K562 (cell line): Measurements from ENCODE around the gene FKBP7. TPM values are rescaled to one million over a fixed set of nuclear protein-coding genes. Genes with fewer than 3 reads are reported as not detected.

Experiments
- ATAC-seq: fragments of 200-7000 bp; cut with Tn5 transposase; 3 replicates; pipeline ENCODE4 v1.9.1; 2020; ENCODE audit warnings: moderate library complexity
- BruUV-seq: library from RNA; stranded (reverse); fragments of 400-500 nt; replicated peaks from 2 replicates; lab custom pipeline; 2021; lab: Mats Ljungman, UMichigan
- CTCF ChIA-PET: fragments of 300-600 bp; formaldehyde crosslinking; extraction: SDS; loops from one replicate; lab custom pipeline; 2021; ENCODE audit warnings: low intra/inter-chr PET ratio; lab: Yijun Ruan, JAX
- POLR2A ChIA-PET: fragments of 300-600, 350-650 bp; sonication (Branson Sonifier 250); formaldehyde crosslinking; extraction: SDS; loops from one replicate; lab custom pipeline; 2021; ENCODE audit warnings: antibody characterized with exemption, inconsistent platforms; lab: Yijun Ruan, JAX
- DNase-seq, 4 experiments: peaks; one replicate each; pipeline versions ENCODE4 v3.0.0 to v3.0.0-alpha.2; 2011 to 2018; ENCODE audit warnings: low spot score in 3 of 4, mixed read lengths in 3 of 4; ENCODE audit errors: extremely low read depth in 1 of 4
- FAIRE-seq: peaks from 2 replicates; lab custom pipeline; 2011; peaks lifted over from hg19 to GRCh38; lab: Jason Lieb, UNC
- H2AFZ ChIP-seq: 2 replicates; pipeline ENCODE4 v1.6.0; 2011; ENCODE audit warnings: low read depth, low read length, control low read depth, inconsistent platforms
- H3K27ac ChIP-seq: fragments of 200-600 bp; 3 replicates; pipeline ENCODE4 v1.8.0; 2011; ENCODE audit warnings: low read depth, mild to moderate bottlenecking, control low read depth, inconsistent platforms, low read length, moderate library complexity, mixed read lengths; ENCODE audit errors: extremely low read depth
- H3K27me3 ChIP-seq, 2 experiments: fragments of 300-600 bp in 1 of 2; 2 replicates in 1 of 2; 3 replicates in 1 of 2; pipeline versions ENCODE4 v1.6.0 to v1.8.0; 2011; ENCODE audit warnings: inconsistent platforms in 2 of 2, low read length in 2 of 2, mild to moderate bottlenecking in 1 of 2, mixed read lengths in 1 of 2, moderate library complexity in 1 of 2; ENCODE audit not compliant: control insufficient read depth in 2 of 2, insufficient read depth in 2 of 2
- H3K36me3 ChIP-seq: fragments of 300-600 bp; 3 replicates; pipeline ENCODE4 v1.8.0; 2011; ENCODE audit warnings: mild to moderate bottlenecking, low read length, inconsistent platforms; ENCODE audit not compliant: control insufficient read depth, insufficient read depth
- H3K4me1 ChIP-seq, 2 experiments: fragments of 200-600 bp in 1 of 2; replicated peaks in 1 of 2; 2 replicates in 1 of 2; 3 replicates in 1 of 2; pipeline versions ENCODE4 v1.5.1 to v1.8.0; 2011; ENCODE audit warnings: inconsistent platforms in 2 of 2, low read length in 2 of 2, mild to moderate bottlenecking in 1 of 2, mixed read lengths in 1 of 2, moderate library complexity in 1 of 2; ENCODE audit not compliant: control insufficient read depth in 2 of 2, insufficient read depth in 2 of 2
- H3K4me2 ChIP-seq: 2 replicates; pipeline ENCODE4 v1.6.1; 2011; ENCODE audit warnings: low read length, control low read depth, inconsistent platforms, mixed read lengths; ENCODE audit not compliant: insufficient read depth
- H3K4me3 ChIP-seq: fragments of 200-600 bp; sonication (generic), shearing (Covaris generic); 2 replicates; pipeline ENCODE4 v1.5.1; 2016; ENCODE audit warnings: control low read depth, inconsistent platforms
- H3K79me2 ChIP-seq: fragments of 200-600 bp; 3 replicates; pipeline ENCODE4 v1.8.0; 2011; ENCODE audit warnings: low read length, inconsistent platforms; ENCODE audit not compliant: control insufficient read depth, insufficient read depth
- H3K9ac ChIP-seq, 2 experiments: 2 replicates each; pipeline versions ENCODE4 v1.6.0 to v1.6.1; 2011; ENCODE audit warnings: low read depth in 2 of 2, low read length in 2 of 2, control low read depth in 1 of 2, inconsistent platforms in 1 of 2, mild to moderate bottlenecking in 1 of 2, mixed read lengths in 1 of 2; ENCODE audit not compliant: insufficient read depth in 1 of 2
- H3K9me1 ChIP-seq: one replicate; pipeline ENCODE4 v1.6.0; 2011; ENCODE audit warnings: inconsistent platforms, mild to moderate bottlenecking, low read length, moderate library complexity; ENCODE audit not compliant: control insufficient read depth, insufficient read depth
- H3K9me3 ChIP-seq: replicated peaks from 2 replicates; pipeline ENCODE4 v1.5.1; 2011; ENCODE audit warnings: low read depth, low read length, inconsistent platforms; ENCODE audit not compliant: control insufficient read depth, insufficient read depth
- H4K20me1 ChIP-seq: replicated peaks from 2 replicates; pipeline ENCODE4 v1.6.1; 2011; ENCODE audit warnings: low read length, inconsistent platforms, mixed read lengths; ENCODE audit not compliant: control insufficient read depth, insufficient read depth
- BCOR ChIP-seq: fragments of 450-650 bp; IDR thresholded peaks from 2 replicates; pipeline ENCODE4 v1.6.1; 2016
- C11orf30 ChIP-seq: fragments of 450-650 bp; IDR thresholded peaks from 2 replicates; pipeline ENCODE4 v1.6.1; 2016; ENCODE audit warnings: low read depth, mild to moderate bottlenecking
- ETV5 ChIP-seq: sonication (generic); formaldehyde crosslinking; IDR thresholded peaks from 2 replicates; pipeline ENCODE4 v1.4.0; 2020; ENCODE audit warnings: low read depth, mild to moderate bottlenecking, missing genetic modification reagents
- FIP1L1 ChIP-seq: fragments of 200-400 bp; formaldehyde crosslinking; IDR thresholded peaks from 2 replicates; pipeline ENCODE4 v1.6.1; 2018; ENCODE audit warnings: mild to moderate bottlenecking, low read depth, low read length; ENCODE audit not compliant: poor library complexity, severe bottlenecking
- FOXP1 ChIP-seq: sonication (generic); formaldehyde crosslinking; IDR thresholded peaks from 2 replicates; pipeline ENCODE4 v1.8.0; 2022; ENCODE audit warnings: mild to moderate bottlenecking, missing genetic modification reagents
- PREB ChIP-seq: sonication (generic); formaldehyde crosslinking; IDR thresholded peaks from 2 replicates; pipeline ENCODE4 v1.8.1; 2023; ENCODE audit warnings: mild to moderate bottlenecking, missing genetic modification reagents
- SRF ChIP-seq, 2 experiments: fragments of 250-450, 450-650 bp in 1 of 2; sonication (Bioruptor Pico) in 1 of 2; sonication (generic) in 1 of 2; formaldehyde crosslinking; IDR thresholded peaks; 2 replicates each; pipeline versions ENCODE4 v1.5.0 to v1.5.1; 2020 to 2022; ENCODE audit warnings: mild to moderate bottlenecking in 1 of 2, missing genetic modification reagents in 1 of 2
- ZNF316 ChIP-seq: fragments of 450-650 bp; IDR thresholded peaks from 2 replicates; pipeline ENCODE4 v1.6.1; 2016
- WGBS: fragments of 100-300 bp; shearing (Covaris generic); methylation state at CpG from one replicate; pipeline ENCODE4 v1.1.6; 2016; ENCODE audit warnings: low coverage, mixed read lengths; ENCODE audit not compliant: insufficient coverage; ENCODE audit errors: missing lambda C conversion rate; 5-methylcytosine and 5-hydroxymethylcytosine counted together
- in situ Hi-C: fragments of 300-500 bp; cut with MboI; formaldehyde crosslinking; loops from 4 replicates; pipeline ENCODE4 v1.15.0; 2018; ENCODE audit warnings: inconsistent platforms, mixed read lengths
- intact Hi-C: fragments of 100-400 bp; cut with micrococcal nuclease; formaldehyde crosslinking; loops from 2 replicates; pipeline ENCODE4 v1.14.2; 2022
- polyA plus RNA-seq, 8 experiments: library from polyadenylated mRNA; depleted of rRNA in 4 of 8; stranded (reverse) in 5 of 8; unstranded in 3 of 8; fragments of >200 nt; fragmentation: Nextera tagmentation in 2 of 8; fragmentation: Illumina TruSeq in 1 of 8; extraction: Ambion mirVana in 2 of 8; extraction: Trizol in 1 of 8; gene quantifications; 2 replicates each; pipeline versions ENCODE4 v1.2.1 to v1.2.3, GENCODE V29; 2011 to 2014; ENCODE audit warnings: inconsistent platforms in 1 of 8, missing spikeins in 1 of 8
- total RNA-seq, 7 experiments: library from RNA; depleted of rRNA in 6 of 7; stranded (reverse); fragments of >200 nt in 6 of 7; fragmentation: Illumina TruSeq in 2 of 7; extraction: Trizol in 2 of 7; gene quantifications; 2 replicates each; pipeline versions ENCODE4 v1.2.1 to v1.2.3, GENCODE V29; 2011 to 2021; ENCODE audit warnings: low replicate concordance in 1 of 7
- TF ChIP-seq, protein P1 (sequence below), 2 experiments: IDR thresholded peaks; 2 replicates each; pipeline ENCODE4 v1.6.1; 2012; ENCODE audit warnings: improper control_type of control experiment in 2 of 2, low read depth in 2 of 2, low read length in 2 of 2, borderline replicate concordance in 1 of 2
- TF ChIP-seq, protein P2 (sequence below), 2 experiments: IDR thresholded peaks in 1 of 2; conservative IDR thresholded peaks in 1 of 2; 2 replicates each; pipeline ENCODE4 v1.6.1; 2016; ENCODE audit warnings: low read depth in 2 of 2, mild to moderate bottlenecking in 1 of 2, missing compliant biosample characterization in 1 of 2, missing genetic modification characterization in 1 of 2, moderate library complexity in 1 of 2
- TF ChIP-seq, protein P3 (sequence below): conservative IDR thresholded peaks from 2 replicates; pipeline ENCODE4 v1.6.1; 2011; ENCODE audit warnings: low read depth, mild to moderate bottlenecking, low read length; ENCODE audit not compliant: control insufficient read depth

Gene FKBP7
- total and polyA plus RNA-seq, 9 of the 15 experiments (the other 6 are each of a cell fraction or from before 2014, with no cell fraction given) = 6.1 to 23.2 (median 19.0) TPM

- TF ChIP-seq PREB (no peak), FIP1L1 (peak; percentile 94)
Measured at GRCh38 chr2:178450774-178451525, 27.4 kb downstream of the FKBP7 start, which contains the start of the genes PJVK and PRKRA (continued).

DNA sequence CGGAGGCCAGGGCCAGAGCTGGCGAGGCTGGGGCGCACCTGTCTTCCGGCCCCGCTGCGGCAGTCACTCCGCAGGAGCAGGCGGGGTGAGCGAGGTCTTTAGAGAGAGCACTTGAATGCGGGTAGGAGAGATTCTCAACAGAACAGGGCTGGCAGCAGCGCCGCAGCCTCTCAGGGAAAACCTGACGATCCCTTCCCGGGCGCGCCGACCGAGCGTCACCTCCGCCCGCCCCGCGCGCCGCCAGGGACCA is 28.0 kb downstream of the FKBP7 start:
- 0% methylated on average over 25 of the region's 25 CpGs for WGBS
- BruUV-seq = no TSS peak
- ChIA-PET POLR2A (interaction anchor here (0.6 to 2.9 kb wide), 14 partner anchors 8 to 931 kb away, joined by 3 to 23 read pairs (median 4); no protein-coding TSS in a partner anchor), CTCF (no interaction called here)
- FAIRE-seq (no peak), DNase-seq (no peak), ATAC-seq (no peak)
- H2AFZ ChIP-seq = peak overlapping the region; percentile 98
- H3K4me3 ChIP-seq = peak overlapping the region; percentile 90
- in situ Hi-C loops (no loop called here), intact Hi-C loops (loop anchor here (2.0 kb wide), 1 partner anchor 36 kb away; no protein-coding TSS in a partner anchor)
- H3K9ac ChIP-seq = peak overlapping the region; percentile 91 to 97
- peaks cover 14 to 19% of the 10 kb centered on the region in 2 experiments; a peak in 4 of 5 replicates for H3K4me1 ChIP-seq
- no peaks in the 10 kb centered on the region for H3K9me3 ChIP-seq
- no peaks in the 10 kb centered on the region for H3K9me1 ChIP-seq
- H4K20me1 ChIP-seq = 0 out of 2 replicates have a peak, but pooled peaks cover 7% of the 10 kb centered on the region
- peak overlapping the region; percentile 95 for H3K4me2 ChIP-seq
- peaks cover 33% of the 10 kb centered on the region for H3K36me3 ChIP-seq
- H3K79me2 ChIP-seq = peaks cover 32% of the 10 kb centered on the region
- H3K27me3 ChIP-seq = no peaks in the 10 kb centered on the region
- peak overlapping the region; percentile 96 for H3K27ac ChIP-seq
- TF ChIP-seq FOXP1 (CRISPR knock-in tag) (peak; percentile 78; the same call in 1 of the 2 replicates), C11orf30 (peak; percentile 76), ZNF316 (no peak), SRF (CRISPR knock-in tag; IDR thresholded peaks at IDR 0.05) (no peak), ETV5 (CRISPR knock-in tag) (peak; percentile 4; the same call in 1 of the 2 replicates), BCOR (no peak)
- TF ChIP-seq, protein P1, sequence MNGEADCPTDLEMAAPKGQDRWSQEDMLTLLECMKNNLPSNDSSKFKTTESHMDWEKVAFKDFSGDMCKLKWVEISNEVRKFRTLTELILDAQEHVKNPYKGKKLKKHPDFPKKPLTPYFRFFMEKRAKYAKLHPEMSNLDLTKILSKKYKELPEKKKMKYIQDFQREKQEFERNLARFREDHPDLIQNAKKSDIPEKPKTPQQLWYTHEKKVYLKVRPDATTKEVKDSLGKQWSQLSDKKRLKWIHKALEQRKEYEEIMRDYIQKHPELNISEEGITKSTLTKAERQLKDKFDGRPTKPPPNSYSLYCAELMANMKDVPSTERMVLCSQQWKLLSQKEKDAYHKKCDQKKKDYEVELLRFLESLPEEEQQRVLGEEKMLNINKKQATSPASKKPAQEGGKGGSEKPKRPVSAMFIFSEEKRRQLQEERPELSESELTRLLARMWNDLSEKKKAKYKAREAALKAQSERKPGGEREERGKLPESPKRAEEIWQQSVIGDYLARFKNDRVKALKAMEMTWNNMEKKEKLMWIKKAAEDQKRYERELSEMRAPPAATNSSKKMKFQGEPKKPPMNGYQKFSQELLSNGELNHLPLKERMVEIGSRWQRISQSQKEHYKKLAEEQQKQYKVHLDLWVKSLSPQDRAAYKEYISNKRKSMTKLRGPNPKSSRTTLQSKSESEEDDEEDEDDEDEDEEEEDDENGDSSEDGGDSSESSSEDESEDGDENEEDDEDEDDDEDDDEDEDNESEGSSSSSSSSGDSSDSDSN (IDR thresholded peaks at IDR 0.05; ENCODE audit: borderline replicate concordance in 1 of 2, low read depth in 2 of 2, low read length in 2 of 2) = peak in 1 of 2 experiments; percentile 50; a peak in 1 of 4 replicates
- TF ChIP-seq, protein P2, sequence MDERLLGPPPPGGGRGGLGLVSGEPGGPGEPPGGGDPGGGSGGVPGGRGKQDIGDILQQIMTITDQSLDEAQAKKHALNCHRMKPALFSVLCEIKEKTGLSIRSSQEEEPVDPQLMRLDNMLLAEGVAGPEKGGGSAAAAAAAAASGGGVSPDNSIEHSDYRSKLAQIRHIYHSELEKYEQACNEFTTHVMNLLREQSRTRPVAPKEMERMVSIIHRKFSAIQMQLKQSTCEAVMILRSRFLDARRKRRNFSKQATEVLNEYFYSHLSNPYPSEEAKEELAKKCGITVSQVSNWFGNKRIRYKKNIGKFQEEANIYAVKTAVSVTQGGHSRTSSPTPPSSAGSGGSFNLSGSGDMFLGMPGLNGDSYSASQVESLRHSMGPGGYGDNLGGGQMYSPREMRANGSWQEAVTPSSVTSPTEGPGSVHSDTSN (CRISPR knock-in tag; IDR thresholded peaks at IDR 0.05; ENCODE audit: low read depth) = no peak
- TF ChIP-seq, protein P2 (tag; conservative IDR thresholded peaks at IDR 0.05; ENCODE audit: low read depth) = no peak
- TF ChIP-seq, protein P3, sequence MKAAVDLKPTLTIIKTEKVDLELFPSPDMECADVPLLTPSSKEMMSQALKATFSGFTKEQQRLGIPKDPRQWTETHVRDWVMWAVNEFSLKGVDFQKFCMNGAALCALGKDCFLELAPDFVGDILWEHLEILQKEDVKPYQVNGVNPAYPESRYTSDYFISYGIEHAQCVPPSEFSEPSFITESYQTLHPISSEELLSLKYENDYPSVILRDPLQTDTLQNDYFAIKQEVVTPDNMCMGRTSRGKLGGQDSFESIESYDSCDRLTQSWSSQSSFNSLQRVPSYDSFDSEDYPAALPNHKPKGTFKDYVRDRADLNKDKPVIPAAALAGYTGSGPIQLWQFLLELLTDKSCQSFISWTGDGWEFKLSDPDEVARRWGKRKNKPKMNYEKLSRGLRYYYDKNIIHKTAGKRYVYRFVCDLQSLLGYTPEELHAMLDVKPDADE = no peak; the same call in 1 of the 2 replicates
